ENCODE results near the gene ENPP5.

DNA sequence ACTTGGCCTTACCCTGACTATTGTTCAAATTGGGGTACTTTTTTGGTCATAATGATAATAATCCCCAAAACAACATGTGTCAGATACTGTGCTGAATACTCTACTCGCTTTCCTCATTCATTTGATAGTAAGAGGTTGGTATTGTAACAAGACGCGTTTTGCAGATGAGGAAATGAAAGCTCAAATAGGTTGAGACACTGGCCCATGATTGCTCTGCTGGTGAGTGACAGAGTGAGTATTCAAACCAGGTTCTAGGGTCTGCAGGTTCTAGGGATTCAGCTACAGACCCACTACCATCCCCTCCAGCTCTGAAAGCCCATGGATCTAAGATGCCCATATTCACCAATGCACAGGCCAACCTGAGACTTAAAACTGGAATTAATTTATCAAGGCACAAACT, 42.3 kb downstream of the ENPP5 start:
- TF ChIP-seq CTCF (IDR thresholded peaks at IDR 0.05) (no peak), POLR2A (IDR thresholded peaks at IDR 0.05) (no peak), EP300 (IDR thresholded peaks at IDR 0.05) (no peak), POLR2AphosphoS5 (IDR thresholded peaks at IDR 0.05) (no peak)
